Testis (tissue), 3 donors: ENCODE data around the gene HYOU1. TPM values are rescaled to one million over a fixed set of nuclear protein-coding genes. Genes with fewer than 3 reads are reported as not detected.

Experiments
- DNase-seq: peaks from one replicate; pipeline ENCODE4 v3.0.0-alpha.2; 2019
- H3K27ac ChIP-seq, 2 donors: fragments of 200-600 bp; sonication (generic); one replicate each; pipeline ENCODE4 v1.5.1; 2019
- H3K27me3 ChIP-seq: fragments of 200-600 bp; sonication (generic); one replicate; pipeline ENCODE4 v1.5.1; 2019
- H3K36me3 ChIP-seq: fragments of 200-600 bp; sonication (generic); one replicate; pipeline ENCODE4 v1.5.1; 2017; ENCODE audit warnings: low read depth; ENCODE audit errors: missing control alignments
- H3K4me1 ChIP-seq: fragments of 200-600 bp; sonication (generic); one replicate; pipeline ENCODE4 v1.5.1; 2019
- H3K4me3 ChIP-seq, 2 donors: fragments of 200-600 bp; sonication (generic); one replicate each; pipeline ENCODE4 v1.5.1; 2017 to 2019
- H3K9me3 ChIP-seq: fragments of 200-600 bp; sonication (generic); one replicate; pipeline ENCODE4 v1.5.1; 2017
- POLR2A ChIP-seq: fragments of 450-650 bp; IDR thresholded peaks from one replicate; pipeline ENCODE4 v1.6.1; 2017; ENCODE audit warnings: antibody characterized with exemption, mild to moderate bottlenecking, moderate library complexity
- WGBS, 2 donors: methylation state at CpG; one replicate each; pipeline ENCODE4 v1.1.5; 2018; 5-methylcytosine and 5-hydroxymethylcytosine counted together
- intact Hi-C: fragments of 100-400 bp; cut with DNase I; formaldehyde crosslinking; loops from one replicate; pipeline ENCODE4 v1.15.1; 2023; ENCODE audit warnings: low total_unique reads
- polyA plus RNA-seq: library from polyadenylated mRNA; stranded (reverse); fragments of 350-450 nt; fragmentation: Illumina TruSeq; extraction: RNeasy Lipid Tissue Mini Kit (QIAGEN cat#74804); gene quantifications from one replicate; pipeline ENCODE4 v1.2.3, GENCODE V29; 2014; ENCODE audit warnings: low read depth, low replicate concordance; ENCODE audit not compliant: insufficient read depth
- total RNA-seq, 2 donors: library from RNA; depleted of rRNA; stranded (reverse); fragments of >200 nt; gene quantifications; one replicate each; pipeline ENCODE4 v1.2.3, GENCODE V29; 2016
- TF ChIP-seq, protein P1 (sequence below), 3 experiments: fragments of 450-650 bp in 2 of 3; fragments of 200-600 bp in 1 of 3; sonication (generic) in 1 of 3; IDR thresholded peaks; one replicate each; pipeline ENCODE4 v1.5.1; 2016 to 2019; ENCODE audit warnings: antibody characterized with exemption in 3 of 3, mild to moderate bottlenecking in 2 of 3, moderate library complexity in 1 of 3

HYOU1 gene
- total and polyA plus RNA-seq, 3 donors from 2014 or later = 126 to 209 (median 127) TPM

DNA sequence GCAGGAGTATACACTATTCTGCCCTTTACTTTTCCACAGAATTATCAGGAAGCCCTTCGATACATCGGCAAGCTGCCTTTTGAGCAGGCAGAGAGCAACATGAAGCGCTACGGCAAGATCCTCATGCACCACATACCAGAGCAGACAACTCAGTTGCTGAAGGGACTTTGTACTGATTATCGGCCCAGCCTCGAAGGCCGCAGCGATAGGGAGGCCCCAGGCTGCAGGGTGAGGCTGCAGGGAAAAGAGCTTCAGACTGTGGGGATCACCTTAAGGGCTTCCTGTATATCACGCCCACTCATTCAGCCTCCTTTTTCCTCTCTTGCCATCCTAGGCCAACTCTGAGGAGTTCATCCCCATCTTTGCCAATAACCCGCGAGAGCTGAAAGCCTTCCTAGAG lies 20.8 kb upstream of the HYOU1 start:
- Histone ChIP-seq H3K4me3 (no peak overlapping the region), H3K36me3 (no peaks in the 10 kb centered on the region), H3K4me1 (peaks cover 10% of the 10 kb centered on the region), H3K27me3 (no peaks in the 10 kb centered on the region), H3K27ac (no peak overlapping the region), H3K9me3 (no peaks in the 10 kb centered on the region)
- 94 to 97% methylated on average over 11 of the region's 11 CpGs for WGBS, 2 donors
- no peak for DNase-seq
- intact Hi-C loops = no loop called here
- TF ChIP-seq POLR2A = no peak
- TF ChIP-seq, protein P1, sequence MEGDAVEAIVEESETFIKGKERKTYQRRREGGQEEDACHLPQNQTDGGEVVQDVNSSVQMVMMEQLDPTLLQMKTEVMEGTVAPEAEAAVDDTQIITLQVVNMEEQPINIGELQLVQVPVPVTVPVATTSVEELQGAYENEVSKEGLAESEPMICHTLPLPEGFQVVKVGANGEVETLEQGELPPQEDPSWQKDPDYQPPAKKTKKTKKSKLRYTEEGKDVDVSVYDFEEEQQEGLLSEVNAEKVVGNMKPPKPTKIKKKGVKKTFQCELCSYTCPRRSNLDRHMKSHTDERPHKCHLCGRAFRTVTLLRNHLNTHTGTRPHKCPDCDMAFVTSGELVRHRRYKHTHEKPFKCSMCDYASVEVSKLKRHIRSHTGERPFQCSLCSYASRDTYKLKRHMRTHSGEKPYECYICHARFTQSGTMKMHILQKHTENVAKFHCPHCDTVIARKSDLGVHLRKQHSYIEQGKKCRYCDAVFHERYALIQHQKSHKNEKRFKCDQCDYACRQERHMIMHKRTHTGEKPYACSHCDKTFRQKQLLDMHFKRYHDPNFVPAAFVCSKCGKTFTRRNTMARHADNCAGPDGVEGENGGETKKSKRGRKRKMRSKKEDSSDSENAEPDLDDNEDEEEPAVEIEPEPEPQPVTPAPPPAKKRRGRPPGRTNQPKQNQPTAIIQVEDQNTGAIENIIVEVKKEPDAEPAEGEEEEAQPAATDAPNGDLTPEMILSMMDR (IDR thresholded peaks at IDR 0.05) = no peak

DNA sequence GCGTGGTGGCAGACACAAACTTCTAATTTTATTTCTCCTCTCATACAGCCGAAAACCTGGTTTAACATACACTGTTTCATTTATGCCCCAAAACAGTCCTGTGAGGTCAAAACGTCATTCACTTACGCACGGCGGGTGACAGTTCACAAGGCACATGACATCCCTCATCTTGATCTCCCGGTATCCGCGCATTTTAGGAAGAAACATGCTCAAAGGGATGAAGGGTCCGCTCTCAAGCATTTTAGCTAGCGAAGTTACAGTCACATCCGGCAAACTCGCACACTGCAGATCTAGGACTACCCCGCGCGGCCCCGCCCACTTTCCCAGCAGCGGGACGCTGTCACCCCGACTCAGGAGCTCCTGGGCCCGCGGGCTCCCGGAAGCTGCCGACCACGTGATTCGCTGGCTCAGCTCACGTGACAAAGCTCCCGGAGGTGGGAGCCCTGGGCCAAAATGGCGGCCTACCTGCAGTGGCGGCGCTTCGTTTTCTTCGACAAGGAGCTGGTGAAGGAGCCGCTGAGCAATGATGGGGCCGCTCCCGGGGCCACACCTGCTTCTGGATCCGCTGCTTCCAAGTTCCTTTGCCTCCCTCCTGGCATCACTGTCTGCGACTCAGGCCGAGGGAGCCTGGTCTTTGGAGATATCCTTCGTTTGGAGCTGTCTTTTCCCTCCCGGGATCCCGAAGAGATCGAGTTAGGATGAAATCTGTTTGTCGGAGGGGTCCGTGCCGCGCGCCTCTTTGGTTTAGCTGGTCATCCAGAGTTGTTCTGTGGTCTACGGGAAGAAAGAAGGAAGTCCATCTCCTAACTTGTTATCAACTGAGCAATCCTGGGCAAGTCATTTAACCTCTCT lies 10.6 kb upstream of the HYOU1 start, which contains the start of gene VPS11:
Gene VPS11, plus strand, starts transcription at position 448 of the 852 bp plus-strand sequence. Its CDS starts 6 bp downstream, at position 454.
- H3K9me3 ChIP-seq = no peaks in the 10 kb centered on the region
- H3K27me3 ChIP-seq = no peaks in the 10 kb centered on the region
- peak within 1 kb of the TSS; percentile 80 to 81 for H3K4me3 ChIP-seq
- no peaks in the 10 kb centered on the region for H3K36me3 ChIP-seq
- 0 to 1% methylated on average over 27 to 49 of the region's 49 CpGs for WGBS, 2 donors
- DNase-seq = peak; percentile 98
- H3K27ac ChIP-seq = peak within 1 kb of the TSS; percentile 76 to 84
- peaks cover 10% of the 10 kb centered on the region for H3K4me1 ChIP-seq
- intact Hi-C loops = no loop called here
- TF ChIP-seq, protein P1 (IDR thresholded peaks at IDR 0.05) = peak in 1 of 3 experiments; percentile 9
- TF ChIP-seq POLR2A = no peak

DNA sequence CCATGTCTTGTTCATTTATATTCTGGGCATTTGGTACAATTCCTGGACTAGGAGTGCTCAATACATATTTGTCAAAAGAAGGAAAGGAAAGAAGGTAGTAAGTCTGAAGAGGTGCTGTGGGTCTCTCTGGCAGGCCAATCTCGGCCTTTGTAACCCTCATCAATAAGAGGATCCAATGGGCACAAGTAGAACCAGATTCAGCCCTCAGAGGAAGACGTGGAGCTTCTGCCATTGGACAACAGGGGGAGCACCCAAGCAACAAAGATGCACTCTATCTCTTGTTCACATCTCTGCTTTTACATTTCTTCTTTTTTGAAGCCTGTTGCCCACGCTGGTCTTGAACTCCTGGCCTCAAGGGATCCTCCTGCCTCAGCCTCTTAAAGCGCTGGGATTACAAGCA lies 8.4 kb upstream of the HYOU1 start:
- TF ChIP-seq, protein P1 (IDR thresholded peaks at IDR 0.05) = peak in 1 of 3 experiments; percentile 20
- TF ChIP-seq POLR2A = no peak
- Histone ChIP-seq H3K36me3 (no peaks in the 10 kb centered on the region), H3K4me1 (peaks cover 10% of the 10 kb centered on the region), H3K9me3 (no peaks in the 10 kb centered on the region), H3K27me3 (no peaks in the 10 kb centered on the region), H3K27ac (no peak overlapping the region), H3K4me3 (no peak overlapping the region)
- intact Hi-C loops = no loop called here
- WGBS, 2 donors = 77 to 79% methylated on average over 4 of the region's 4 CpGs
- DNase-seq = peak; percentile 43

DNA sequence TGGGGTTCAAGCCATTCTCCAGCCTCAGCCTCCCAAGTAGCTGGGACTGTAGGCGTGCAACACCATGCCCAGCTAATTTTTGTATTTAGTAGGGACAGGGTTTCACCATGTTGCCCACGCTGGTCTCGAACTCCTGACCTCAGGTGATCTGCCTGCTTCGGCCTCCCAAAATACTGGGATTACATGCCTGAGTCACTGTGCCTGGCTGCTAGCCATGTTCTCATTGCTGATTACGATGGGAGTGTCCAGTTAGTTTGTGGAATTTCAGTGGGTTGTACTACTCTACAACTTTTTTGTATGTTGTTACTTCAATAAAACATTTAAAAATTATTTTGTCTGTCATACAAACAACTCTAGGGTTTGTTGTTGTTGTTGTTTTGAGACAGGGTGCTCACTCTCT lies 5.8 kb upstream of the HYOU1 start:
- TF ChIP-seq POLR2A = no peak
- TF ChIP-seq, protein P1 (IDR thresholded peaks at IDR 0.05) = no peak
- WGBS, 2 donors = 53 to 60% methylated on average over 5 of the region's 5 CpGs
- no peaks in the 10 kb centered on the region for H3K9me3 ChIP-seq
- no peaks in the 10 kb centered on the region for H3K27me3 ChIP-seq
- H3K27ac ChIP-seq = no peak overlapping the region
- H3K4me3 ChIP-seq = no peak overlapping the region
- intact Hi-C loops = no loop called here
- H3K36me3 ChIP-seq = no peaks in the 10 kb centered on the region
- H3K4me1 ChIP-seq = peaks cover 11% of the 10 kb centered on the region
- DNase-seq = peak; percentile 60
